Thoracic aorta (tissue), 2 donors: Measurements from ENCODE around the gene ZW10. TPM values are rescaled to one million over a fixed set of nuclear protein-coding genes. Genes with fewer than 3 reads are reported as not detected.

Source experiments
- ATAC-seq: fragments of 150-250 bp; one replicate; pipeline ENCODE4 v1.8.0; 2017; ENCODE audit warnings: low read depth; ENCODE audit not compliant: insufficient number of reproducible peaks, low FRiP score
- DNase-seq: peaks from one replicate; pipeline ENCODE4 v3.0.0-alpha.2; 2020; ENCODE audit warnings: low spot score
- H3K27ac ChIP-seq, 2 donors: fragments of 200-600 bp; sonication (generic); 1 replicate in 1 of 2; 2 replicates in 1 of 2; pipeline ENCODE4 v1.5.1; 2016; ENCODE audit warnings: mild to moderate bottlenecking in 2 of 2, moderate library complexity in 2 of 2
- H3K27me3 ChIP-seq: fragments of 200-600 bp; sonication (generic); replicated peaks from 2 replicates; pipeline ENCODE4 v1.6.0; 2016; ENCODE audit warnings: mild to moderate bottlenecking; ENCODE audit not compliant: insufficient read depth
- H3K36me3 ChIP-seq: fragments of 200-600 bp; sonication (generic); one replicate; pipeline ENCODE4 v1.5.1; 2016
- H3K4me1 ChIP-seq, 2 donors: fragments of 200-600 bp; sonication (generic); 1 replicate in 1 of 2; 2 replicates in 1 of 2; pipeline versions ENCODE4 v1.5.1 to v1.6.0; 2016; ENCODE audit warnings: low read depth in 2 of 2, mild to moderate bottlenecking in 1 of 2; ENCODE audit not compliant: control insufficient read depth in 1 of 2
- H3K4me3 ChIP-seq: fragments of 200-600 bp; sonication (generic); 2 replicates; pipeline ENCODE4 v1.5.1; 2016; ENCODE audit warnings: mild to moderate bottlenecking
- H3K9me3 ChIP-seq: fragments of 200-600 bp; sonication (generic); 2 replicates; pipeline ENCODE4 v1.5.1; 2016
- CTCF ChIP-seq: fragments of 200-600 bp; sonication (generic); IDR thresholded peaks from one replicate; pipeline ENCODE4 v1.5.1; 2019; ENCODE audit warnings: antibody characterized with exemption
- total RNA-seq, 2 donors: library from RNA; depleted of rRNA; stranded (reverse); fragments of >200 nt; gene quantifications; one replicate each; pipeline versions ENCODE4 v1.1.0 to v1.2.3, GENCODE V29; 2016

Gene ZW10
- total RNA-seq, 2 donors from 2014 or later: 5.3 to 18.7 TPM

- no peak overlapping the region for H3K27ac ChIP-seq
- ATAC-seq: no peak
- DNase-seq: no peak
- H3K4me1 ChIP-seq: no peaks in the 10 kb centered on the region
- no peaks in the 10 kb centered on the region for H3K36me3 ChIP-seq
- no peaks in the 10 kb centered on the region for H3K27me3 ChIP-seq
- no peaks in the 10 kb centered on the region for H3K9me3 ChIP-seq
- no peak overlapping the region for H3K4me3 ChIP-seq
- TF ChIP-seq CTCF: no peak
These were observed 72.0 kb downstream of the ZW10 start for GRCh38 chr11:113701491-113701890.

- Histone ChIP-seq H3K9me3 (no peaks in the 10 kb centered on the region), H3K4me3 (no peak overlapping the region), H3K4me1 (no peaks in the 10 kb centered on the region), H3K27ac (no peak overlapping the region), H3K27me3 (no peaks in the 10 kb centered on the region), H3K36me3 (no peaks in the 10 kb centered on the region)
- DNase-seq: no peak
- ATAC-seq: no peak
- TF ChIP-seq CTCF: no peak
These were observed 75.0 kb downstream of the ZW10 start for GRCh38 chr11:113698515-113698914.

GRCh38 chr11:113697756-113698407, 75.6 kb downstream of the ZW10 start:
- no peaks in the 10 kb centered on the region for H3K4me1 ChIP-seq
- TF ChIP-seq CTCF: no peak
- H3K4me3 ChIP-seq: no peak overlapping the region
- no peak overlapping the region for H3K27ac ChIP-seq
- ATAC-seq: no peak
- no peaks in the 10 kb centered on the region for H3K9me3 ChIP-seq
- no peak for DNase-seq
- no peaks in the 10 kb centered on the region for H3K36me3 ChIP-seq
- no peaks in the 10 kb centered on the region for H3K27me3 ChIP-seq

- DNase-seq (no peak), ATAC-seq (no peak)
- Histone ChIP-seq H3K9me3 (no peaks in the 10 kb centered on the region), H3K27ac (no peak overlapping the region), H3K4me1 (no peaks in the 10 kb centered on the region), H3K27me3 (no peaks in the 10 kb centered on the region), H3K4me3 (no peak overlapping the region), H3K36me3 (no peaks in the 10 kb centered on the region)
- no peak for TF ChIP-seq CTCF
These were observed 76.4 kb downstream of the ZW10 start for GRCh38 chr11:113697111-113697510.

- Histone ChIP-seq H3K36me3 (no peaks in the 10 kb centered on the region), H3K9me3 (no peaks in the 10 kb centered on the region), H3K27ac (no peak overlapping the region), H3K4me1 (no peaks in the 10 kb centered on the region), H3K27me3 (no peaks in the 10 kb centered on the region), H3K4me3 (no peak overlapping the region)
- DNase-seq: no peak
- ATAC-seq: no peak
- no peak for TF ChIP-seq CTCF
These were observed 78.3 kb downstream of the ZW10 start for GRCh38 chr11:113695207-113695606.
